ENCODE data around the gene RBP3. TPM values are rescaled to one million over a fixed set of nuclear protein-coding genes. Genes with fewer than 3 reads are reported as not detected.

Gene RBP3
- total and polyA plus RNA-seq, 4 experiments from 2014 or later: not detected

DNA sequence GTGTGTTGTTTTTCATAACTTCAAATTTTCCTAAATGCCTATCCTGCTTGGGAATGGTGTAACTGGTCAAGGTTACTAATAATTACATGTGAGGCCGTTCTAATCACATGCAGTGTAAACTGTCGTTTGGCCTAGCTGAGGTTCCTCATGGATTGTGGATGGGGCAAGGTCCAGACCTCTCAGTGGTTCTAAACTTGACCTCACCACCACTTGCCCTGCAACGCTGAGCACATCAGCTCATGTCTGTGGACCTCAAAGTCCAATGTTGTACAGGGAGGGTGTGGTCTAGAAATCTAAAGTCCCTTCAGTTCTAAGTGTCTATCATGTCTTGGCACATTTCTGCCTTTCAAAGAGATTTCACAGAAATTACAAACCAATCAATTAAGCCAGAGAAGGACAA lies 15.6 kb downstream of the RBP3 start:
- Histone ChIP-seq H3K4me3 (ENCODE audit: low read length in 2 of 2) (no peak overlapping the region), H3K27me3 (ENCODE audit: insufficient read depth, low read length) (no peaks in the 10 kb centered on the region), H3K4me1 (ENCODE audit: insufficient read depth, low read length) (no peaks in the 10 kb centered on the region), H3K36me3 (ENCODE audit: insufficient read depth, low read length) (no peaks in the 10 kb centered on the region), H3K9me3 (ENCODE audit: control insufficient read depth in 1 of 2, low read length in 2 of 2) (no peaks in the 10 kb centered on the region), H3K27ac (ENCODE audit: low read depth, low read length) (no peak overlapping the region)
- DNase-seq: no peak
- H3K4me1 Mint-ChIP-seq: no peaks in the 10 kb centered on the region
- ChIA-PET CTCF (ENCODE audit: partially characterized antibody) (no interaction called here), POLR2A (ENCODE audit: partially characterized antibody) (no interaction called here)
- no peak overlapping the region for H3K27ac Mint-ChIP-seq
- H3K27me3 Mint-ChIP-seq: no peaks in the 10 kb centered on the region
- intact Hi-C loops (cut with micrococcal nuclease): no loop called here
- no peaks in the 10 kb centered on the region for H3K9me3 Mint-ChIP-seq
- no peaks in the 10 kb centered on the region for H3K36me3 Mint-ChIP-seq
- no peak overlapping the region for H3K4me3 Mint-ChIP-seq

DNA sequence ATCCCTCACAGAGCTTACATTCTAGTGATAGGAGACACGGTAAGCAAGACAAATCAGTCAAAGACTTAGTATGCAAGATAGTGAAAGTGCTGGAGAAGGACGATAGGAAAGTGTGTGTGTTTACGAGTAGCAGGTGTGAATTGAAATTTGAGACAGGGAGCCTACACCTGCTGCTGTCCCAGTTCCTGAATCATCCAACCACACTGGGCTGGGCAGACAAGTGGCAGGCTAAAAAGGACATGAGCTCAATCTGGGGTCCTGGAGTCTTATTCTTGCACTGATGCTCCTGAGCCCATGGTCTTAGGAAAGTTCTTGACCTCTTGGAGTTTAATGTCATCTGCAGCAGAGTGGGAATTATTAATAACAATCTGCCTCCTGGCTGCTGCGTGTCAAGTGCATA lies 16.2 kb downstream of the RBP3 start:
- Mint-ChIP-seq H3K27ac (no peak overlapping the region), H3K36me3 (no peaks in the 10 kb centered on the region), H3K9me3 (no peaks in the 10 kb centered on the region), H3K27me3 (no peaks in the 10 kb centered on the region), H3K4me1 (no peaks in the 10 kb centered on the region), H3K4me3 (no peak overlapping the region)
- Histone ChIP-seq H3K9me3 (ENCODE audit: control insufficient read depth in 1 of 2, low read length in 2 of 2) (no peaks in the 10 kb centered on the region), H3K27me3 (ENCODE audit: insufficient read depth, low read length) (no peaks in the 10 kb centered on the region), H3K4me3 (ENCODE audit: low read length in 2 of 2) (no peak overlapping the region), H3K27ac (ENCODE audit: low read depth, low read length) (no peak overlapping the region), H3K36me3 (ENCODE audit: insufficient read depth, low read length) (no peaks in the 10 kb centered on the region), H3K4me1 (ENCODE audit: insufficient read depth, low read length) (no peaks in the 10 kb centered on the region)
- no peak for DNase-seq
- intact Hi-C loops (cut with micrococcal nuclease): no loop called here
- ChIA-PET POLR2A (ENCODE audit: partially characterized antibody) (no interaction called here), CTCF (ENCODE audit: partially characterized antibody) (no interaction called here)

DNA sequence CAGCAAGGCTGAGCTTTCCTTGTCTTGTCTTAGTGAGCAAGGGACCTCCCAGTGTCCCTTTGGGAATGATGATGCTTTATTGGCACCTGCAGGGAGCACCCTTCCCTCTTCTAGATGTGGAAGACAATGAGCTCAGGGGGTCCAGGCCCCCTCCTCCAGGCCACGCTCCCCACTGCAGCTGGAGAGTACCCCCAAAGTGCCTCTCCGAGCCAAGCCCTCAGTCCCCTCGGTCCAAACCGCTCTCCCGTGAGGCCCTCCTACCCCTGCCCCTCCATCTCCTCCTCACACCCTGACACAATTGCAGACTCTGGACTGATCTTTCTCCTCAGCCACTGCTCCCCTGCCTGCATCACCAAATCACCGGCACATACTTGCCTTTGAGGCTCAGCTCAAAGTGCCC lies 16.7 kb downstream of the RBP3 start:
- Mint-ChIP-seq H3K36me3 (no peaks in the 10 kb centered on the region), H3K27me3 (no peaks in the 10 kb centered on the region), H3K4me3 (no peak overlapping the region), H3K27ac (peak overlapping the region in 1 of 7 donors; percentile 29), H3K9me3 (no peaks in the 10 kb centered on the region), H3K4me1 (no peaks in the 10 kb centered on the region)
- no peaks in the 10 kb centered on the region for H3K36me3 ChIP-seq (ENCODE audit: insufficient read depth, low read length)
- ChIA-PET CTCF (ENCODE audit: partially characterized antibody) (interaction anchor here (1.2 kb wide), 1 partner anchor 9 kb away, joined by 3 read pairs; no protein-coding TSS in a partner anchor), POLR2A (ENCODE audit: partially characterized antibody) (no interaction called here)
- no peak overlapping the region for H3K27ac ChIP-seq (ENCODE audit: low read depth, low read length)
- no peaks in the 10 kb centered on the region for H3K4me1 ChIP-seq (ENCODE audit: insufficient read depth, low read length)
- H3K4me3 ChIP-seq (ENCODE audit: low read length in 2 of 2): no peak overlapping the region
- H3K27me3 ChIP-seq (ENCODE audit: insufficient read depth, low read length): no peaks in the 10 kb centered on the region
- H3K9me3 ChIP-seq (ENCODE audit: control insufficient read depth in 1 of 2, low read length in 2 of 2): no peaks in the 10 kb centered on the region
- DNase-seq: no peak
- intact Hi-C loops (cut with micrococcal nuclease): no loop called here

DNA sequence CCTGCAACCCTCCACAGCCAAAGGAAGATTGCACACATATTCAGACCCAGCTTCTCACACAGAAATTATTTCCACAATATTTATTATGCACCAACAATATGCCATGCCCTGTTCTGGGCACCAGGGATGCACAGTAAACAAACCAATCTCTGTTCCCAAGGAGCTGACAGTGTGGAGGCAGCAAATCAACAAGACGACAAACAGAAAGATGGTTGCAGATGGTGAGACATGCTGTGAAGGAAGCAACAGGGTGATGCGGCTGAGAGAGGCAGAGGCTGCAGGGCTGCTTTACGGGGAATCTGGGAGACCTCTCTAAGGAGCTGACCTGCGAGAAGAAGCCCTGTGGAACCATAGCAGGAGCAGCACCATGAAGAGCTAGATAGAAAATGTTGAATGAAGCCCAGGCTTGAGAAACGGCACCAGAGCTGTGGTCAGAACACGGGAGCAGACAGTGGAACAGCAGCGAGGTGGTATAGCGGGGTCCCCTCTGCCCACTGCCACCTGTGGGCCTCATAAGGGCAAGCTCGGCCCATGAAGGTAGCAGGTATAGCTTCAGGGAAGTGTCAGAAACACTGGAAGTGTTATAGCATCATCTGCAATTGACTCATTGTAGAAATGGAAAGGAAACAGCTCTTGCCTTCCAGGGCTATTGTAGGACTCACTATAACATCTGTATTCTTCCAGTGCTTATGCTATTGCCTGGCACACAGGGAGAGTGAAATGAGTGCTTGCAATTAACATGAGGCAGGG lies 17.4 kb downstream of the RBP3 start:
- H3K9me3 Mint-ChIP-seq: no peaks in the 10 kb centered on the region
- intact Hi-C loops (cut with micrococcal nuclease): no loop called here

DNA sequence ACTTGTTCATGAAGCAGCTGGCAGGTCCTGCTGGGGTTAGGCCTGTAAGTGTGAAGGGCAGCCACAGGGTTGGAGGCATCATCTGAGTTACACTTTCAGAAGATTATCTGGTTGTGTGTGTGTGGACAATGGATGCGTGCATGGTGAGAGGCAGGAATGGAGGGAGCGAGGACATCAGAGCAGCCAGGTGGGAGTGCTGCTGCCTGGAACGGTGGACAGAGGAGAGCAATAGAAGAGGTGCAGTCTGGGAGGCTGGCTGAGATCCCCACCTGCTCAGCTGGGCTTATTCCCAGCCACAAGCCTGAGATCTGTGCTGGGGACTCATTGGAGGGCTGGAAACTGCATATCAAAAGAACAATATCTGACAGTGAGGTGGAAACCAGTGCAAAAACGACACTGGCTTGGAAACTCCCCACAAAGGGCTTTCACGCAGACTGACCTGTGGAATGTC lies 18.0 kb downstream of the RBP3 start:
- Histone ChIP-seq H3K36me3 (ENCODE audit: insufficient read depth, low read length) (no peaks in the 10 kb centered on the region), H3K4me1 (ENCODE audit: insufficient read depth, low read length) (no peaks in the 10 kb centered on the region), H3K27ac (ENCODE audit: low read depth, low read length) (no peak overlapping the region), H3K9me3 (ENCODE audit: control insufficient read depth in 1 of 2, low read length in 2 of 2) (no peaks in the 10 kb centered on the region), H3K4me3 (ENCODE audit: low read length in 2 of 2) (no peak overlapping the region), H3K27me3 (ENCODE audit: insufficient read depth, low read length) (no peaks in the 10 kb centered on the region)
- POLR2A ChIA-PET (ENCODE audit: partially characterized antibody): no interaction called here
- H3K4me1 Mint-ChIP-seq: no peaks in the 10 kb centered on the region
- H3K4me3 Mint-ChIP-seq: no peak overlapping the region
- intact Hi-C loops (cut with micrococcal nuclease): no loop called here
- DNase-seq: no peak
- H3K9me3 Mint-ChIP-seq: no peaks in the 10 kb centered on the region
- no peak overlapping the region for H3K27ac Mint-ChIP-seq
- CTCF ChIA-PET (ENCODE audit: partially characterized antibody): interaction anchor here (1.7 kb wide), 1 partner anchor 25 kb away, joined by 6 read pairs; no protein-coding TSS in a partner anchor
- H3K27me3 Mint-ChIP-seq: no peaks in the 10 kb centered on the region
- H3K36me3 Mint-ChIP-seq: no peaks in the 10 kb centered on the region

More for the DNA sequence above, 17.4 kb downstream of the RBP3 start:
- Histone ChIP-seq H3K9me3 (ENCODE audit: control insufficient read depth in 1 of 2, low read length in 2 of 2) (no peaks in the 10 kb centered on the region), H3K36me3 (ENCODE audit: insufficient read depth, low read length) (no peaks in the 10 kb centered on the region), H3K27ac (ENCODE audit: low read depth, low read length) (no peak overlapping the region), H3K4me1 (ENCODE audit: insufficient read depth, low read length) (no peaks in the 10 kb centered on the region), H3K27me3 (ENCODE audit: insufficient read depth, low read length) (no peaks in the 10 kb centered on the region), H3K4me3 (ENCODE audit: low read length in 2 of 2) (no peak overlapping the region)
- ChIA-PET POLR2A (ENCODE audit: partially characterized antibody) (no interaction called here), CTCF (ENCODE audit: partially characterized antibody) (interaction anchor here (1.2 to 1.7 kb wide), 2 partner anchors 10 to 25 kb away, joined by 3 to 6 read pairs; no protein-coding TSS in a partner anchor)
- Mint-ChIP-seq H3K36me3 (no peaks in the 10 kb centered on the region), H3K4me3 (no peak overlapping the region), H3K27me3 (no peaks in the 10 kb centered on the region), H3K4me1 (no peaks in the 10 kb centered on the region), H3K27ac (no peak overlapping the region)
- no peak for DNase-seq

DNA sequence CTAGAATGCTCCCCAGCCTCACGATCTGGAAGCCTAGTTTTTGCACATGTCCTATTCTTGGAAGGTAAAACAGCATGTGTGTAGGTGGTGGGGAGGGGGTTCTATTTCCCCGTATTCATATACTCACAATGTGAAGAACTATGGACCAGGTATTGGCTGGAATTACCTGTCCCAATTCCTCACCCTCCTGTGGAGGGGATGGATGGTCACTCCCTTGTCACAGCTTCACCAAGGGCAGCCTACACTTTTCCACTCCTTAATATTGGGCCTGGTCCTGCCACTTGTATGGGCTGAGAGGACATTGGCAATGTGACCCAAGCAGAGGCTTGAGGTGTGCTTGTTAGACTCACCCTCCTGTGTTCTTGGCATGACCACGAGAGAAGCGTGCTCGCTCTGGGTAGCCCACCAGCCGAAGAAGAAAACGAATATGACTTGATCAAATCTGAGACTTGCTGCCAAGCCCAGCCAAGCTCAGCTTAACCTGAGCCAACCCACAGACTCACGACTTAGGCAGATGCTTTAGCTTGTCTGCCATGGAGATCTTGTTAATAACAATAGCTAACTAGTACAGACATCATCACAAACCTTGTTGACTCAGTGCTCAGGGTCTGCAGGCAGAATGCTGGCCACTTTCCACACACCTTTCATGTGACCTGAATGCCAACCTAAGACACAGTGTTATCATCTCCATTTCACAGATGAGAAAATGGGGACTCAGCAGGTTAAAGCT lies 18.7 kb downstream of the RBP3 start:
- no peak overlapping the region for H3K27ac Mint-ChIP-seq
- ChIA-PET CTCF (ENCODE audit: partially characterized antibody) (interaction anchor here (0.8 to 1.7 kb wide), 2 partner anchors 26 to 319 kb away, joined by 3 to 6 read pairs; no protein-coding TSS in a partner anchor), POLR2A (ENCODE audit: partially characterized antibody) (interaction anchor here (1.2 kb wide), 1 partner anchor 10 kb away, joined by 3 read pairs; no protein-coding TSS in a partner anchor)
- no peaks in the 10 kb centered on the region for H3K4me1 ChIP-seq (ENCODE audit: insufficient read depth, low read length)
- no peaks in the 10 kb centered on the region for H3K36me3 Mint-ChIP-seq
- no peaks in the 10 kb centered on the region for H3K27me3 ChIP-seq (ENCODE audit: insufficient read depth, low read length)
- no peak for DNase-seq
- H3K4me3 ChIP-seq (ENCODE audit: low read length in 2 of 2): no peak overlapping the region
- intact Hi-C loops (cut with micrococcal nuclease): no loop called here
- no peaks in the 10 kb centered on the region for H3K9me3 ChIP-seq (ENCODE audit: control insufficient read depth in 1 of 2, low read length in 2 of 2)
- H3K4me3 Mint-ChIP-seq: no peak overlapping the region
- H3K36me3 ChIP-seq (ENCODE audit: insufficient read depth, low read length): no peaks in the 10 kb centered on the region
- H3K27ac ChIP-seq (ENCODE audit: low read depth, low read length): no peak overlapping the region
- peaks cover 0 to 1% of the 10 kb centered on the region in 2 donors for H3K27me3 Mint-ChIP-seq
- no peaks in the 10 kb centered on the region for H3K9me3 Mint-ChIP-seq
- no peaks in the 10 kb centered on the region for H3K4me1 Mint-ChIP-seq

DNA sequence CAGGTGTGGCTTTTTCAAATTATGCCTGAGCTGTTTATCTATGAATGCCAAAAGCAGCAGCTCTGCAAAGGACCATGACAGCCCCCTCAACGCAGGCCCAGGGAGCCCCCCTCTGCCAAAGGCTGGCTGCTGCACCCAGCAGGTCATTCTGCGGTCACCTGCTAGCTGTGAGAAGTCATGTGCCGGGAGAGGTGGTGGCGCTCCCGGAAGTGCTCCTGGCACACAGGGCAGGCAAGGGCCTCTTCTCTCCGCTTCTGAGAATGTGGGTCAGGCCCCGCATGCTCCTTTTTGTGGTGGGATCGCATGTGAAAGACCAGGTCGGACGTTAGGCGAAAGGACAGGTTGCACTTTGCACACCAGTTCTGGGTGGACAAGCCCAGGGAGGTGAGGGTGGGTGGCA lies 19.5 kb downstream of the RBP3 start:
- no peaks in the 10 kb centered on the region for H3K9me3 ChIP-seq (ENCODE audit: control insufficient read depth in 1 of 2, low read length in 2 of 2)
- CTCF ChIA-PET (ENCODE audit: partially characterized antibody): interaction anchor here (0.8 kb wide), 1 partner anchor 320 kb away, joined by 3 read pairs; no protein-coding TSS in a partner anchor
- intact Hi-C loops (cut with micrococcal nuclease): no loop called here

More for the DNA sequence above, 19.5 kb downstream of the RBP3 start:
- H3K4me1 Mint-ChIP-seq: peaks cover 2 to 3% (median 2%) of the 10 kb centered on the region in 4 donors
- H3K27ac Mint-ChIP-seq: no peak overlapping the region
- no peak overlapping the region for H3K4me3 Mint-ChIP-seq
- Histone ChIP-seq H3K27ac (ENCODE audit: low read depth, low read length) (no peak overlapping the region), H3K4me1 (ENCODE audit: insufficient read depth, low read length) (peaks cover under 1% of the 10 kb centered on the region), H3K36me3 (ENCODE audit: insufficient read depth, low read length) (no peaks in the 10 kb centered on the region), H3K27me3 (ENCODE audit: insufficient read depth, low read length) (no peaks in the 10 kb centered on the region), H3K4me3 (ENCODE audit: low read length in 2 of 2) (no peak overlapping the region)
- peaks cover 0 to 1% of the 10 kb centered on the region in 2 donors for H3K27me3 Mint-ChIP-seq
- POLR2A ChIA-PET (ENCODE audit: partially characterized antibody): interaction anchor here (1.2 kb wide), 1 partner anchor 9 kb away, joined by 3 read pairs; no protein-coding TSS in a partner anchor
- H3K36me3 Mint-ChIP-seq: no peaks in the 10 kb centered on the region
- DNase-seq: no peak
- H3K9me3 Mint-ChIP-seq: no peaks in the 10 kb centered on the region

All from CD4-positive, alpha-beta memory T cell (primary cell).